Measurements from ENCODE around the gene SMYD3.

DNA sequence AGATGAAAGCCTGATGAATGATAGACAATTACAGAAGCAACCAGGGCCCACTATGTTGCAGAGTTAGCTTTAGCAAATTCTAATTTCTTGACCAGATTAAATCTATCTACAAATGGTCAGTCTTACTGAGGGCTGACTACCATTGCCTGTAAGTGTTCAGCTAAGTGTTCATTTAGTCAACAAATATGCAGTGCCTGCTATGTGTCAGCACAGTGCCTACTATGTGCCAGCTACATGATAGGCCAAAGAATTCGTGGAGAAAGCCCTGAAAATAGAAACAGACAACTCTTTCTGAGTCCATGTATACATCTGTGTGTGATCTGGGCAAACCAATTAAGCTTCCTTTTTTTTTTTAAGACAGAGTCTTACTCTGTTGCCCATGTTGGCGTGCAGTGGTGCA is 212.8 kb downstream of the SMYD3 start:
- no peak for TF ChIP-seq CTCF (IDR thresholded peaks at IDR 0.05)
- TF ChIP-seq EZH2 (IDR thresholded peaks at IDR 0.05; ENCODE audit: borderline replicate concordance, insufficient read depth, low read depth, low read length, poor library complexity, severe bottlenecking), result no peak
